GM12878 (cell line): ENCODE measurements around the gene BTK. TPM values are rescaled to one million over a fixed set of nuclear protein-coding genes. Genes with fewer than 3 reads are reported as not detected.

Source experiments
- ATAC-seq: fragments of 200-7000 bp; cut with Tn5 transposase; 3 replicates; pipeline ENCODE4 v1.9.1; 2020; ENCODE audit warnings: mild to moderate bottlenecking, moderate library complexity
- BruUV-seq: library from RNA; stranded (reverse); fragments of 400-500 nt; replicated peaks from 2 replicates; lab custom pipeline; 2021; lab: Mats Ljungman, UMichigan
- CTCF ChIA-PET: fragments of 300-600 bp; sonication (Branson Sonifier 250); formaldehyde crosslinking; extraction: SDS; loops from one replicate; lab custom pipeline; 2021; ENCODE audit warnings: inconsistent platforms; lab: Yijun Ruan, JAX
- POLR2A ChIA-PET: fragments of 350-600 bp; formaldehyde crosslinking; extraction: SDS; loops from one replicate; lab custom pipeline; 2021; ENCODE audit warnings: inconsistent platforms; lab: Charles Lee
- RAD21 ChIA-PET: fragments of 300-600 bp; sonication (Branson Sonifier 250); formaldehyde crosslinking; loops from one replicate; lab custom pipeline; 2023; ENCODE audit warnings: antibody characterized with exemption; ENCODE audit not compliant: unreplicated experiment; lab: Charles Lee
- SMC1A ChIA-PET: fragments of 300-600 bp; sonication (Branson Sonifier 250); formaldehyde crosslinking; loops from one replicate; lab custom pipeline; 2023; ENCODE audit not compliant: unreplicated experiment, uncharacterized antibody; lab: Charles Lee
- DNase-seq: peaks from one replicate; pipeline ENCODE4 v3.0.0-alpha.2; 2011; ENCODE audit warnings: low read depth, low spot score
- FAIRE-seq: peaks from 3 replicates; lab custom pipeline; 2011; peaks lifted over from hg19 to GRCh38; lab: Jason Lieb, UNC
- H2AFZ ChIP-seq: 2 replicates; pipeline ENCODE4 v1.6.0; 2011; ENCODE audit warnings: low read depth, low read length, control low read depth; ENCODE audit not compliant: control insufficient read depth
- H3K27ac ChIP-seq: 2 replicates; pipeline ENCODE4 v1.5.1; 2011; ENCODE audit warnings: control low read depth; ENCODE audit not compliant: control insufficient read depth, insufficient read depth
- H3K27me3 ChIP-seq, 2 experiments: replicated peaks in 1 of 2; 2 replicates each; pipeline versions ENCODE4 v1.6.0 to v1.6.1; 2011; ENCODE audit warnings: low read length in 1 of 2; ENCODE audit not compliant: control insufficient read depth in 2 of 2, insufficient read depth in 2 of 2
- H3K36me3 ChIP-seq, 2 experiments: 2 replicates each; pipeline ENCODE4 v1.5.1; 2011; ENCODE audit warnings: low read length in 1 of 2; ENCODE audit not compliant: control insufficient read depth in 2 of 2, insufficient read depth in 2 of 2
- H3K4me1 ChIP-seq: 2 replicates; pipeline ENCODE4 v1.6.1; 2011; ENCODE audit warnings: mild to moderate bottlenecking, low read length, moderate library complexity, mixed read lengths; ENCODE audit not compliant: control insufficient read depth, insufficient read depth
- H3K4me2 ChIP-seq: 2 replicates; pipeline ENCODE4 v1.6.0; 2011; ENCODE audit warnings: control low read depth; ENCODE audit not compliant: control insufficient read depth, insufficient read depth
- H3K4me3 ChIP-seq: fragments of 200-600 bp; sonication (generic); 2 replicates; pipeline ENCODE4 v1.5.1; 2016
- H3K79me2 ChIP-seq: 2 replicates; pipeline ENCODE4 v1.6.0; 2011; ENCODE audit warnings: low read length; ENCODE audit not compliant: control insufficient read depth, insufficient read depth
- H3K9ac ChIP-seq: 2 replicates; pipeline ENCODE4 v1.8.0; 2011; ENCODE audit warnings: low read length, control low read depth, mixed read lengths; ENCODE audit not compliant: control insufficient read depth, insufficient read depth
- H3K9me3 ChIP-seq: replicated peaks from 3 replicates; pipeline ENCODE4 v1.5.1; 2011; ENCODE audit warnings: mild to moderate bottlenecking, low read length; ENCODE audit not compliant: control insufficient read depth, insufficient read depth
- H4K20me1 ChIP-seq: 2 replicates; pipeline ENCODE4 v1.6.0; 2011; ENCODE audit not compliant: control insufficient read depth, insufficient read depth
- BHLHE40 ChIP-seq, 2 experiments: fragments of 450-650 bp in 1 of 2; IDR thresholded peaks; 2 replicates each; pipeline ENCODE4 v1.6.1; 2011 to 2017; ENCODE audit warnings: low read depth in 2 of 2, borderline replicate concordance in 1 of 2, improper control_type of control experiment in 1 of 2, low read length in 1 of 2, mild to moderate bottlenecking in 1 of 2
- PAX8 ChIP-seq: fragments of 450-650 bp; IDR thresholded peaks from 2 replicates; pipeline ENCODE4 v1.6.1; 2017; ENCODE audit warnings: mild to moderate bottlenecking, moderate library complexity
- PBX3 ChIP-seq: IDR thresholded peaks from 2 replicates; pipeline ENCODE4 v1.6.1; 2011; ENCODE audit warnings: mild to moderate bottlenecking, low read depth, low read length, moderate library complexity; ENCODE audit not compliant: insufficient replicate concordance
- RB1 ChIP-seq: fragments of 450-650 bp; formaldehyde crosslinking; IDR thresholded peaks from 2 replicates; pipeline ENCODE4 v1.6.1; 2017; ENCODE audit warnings: mild to moderate bottlenecking, borderline replicate concordance
- RBBP5 ChIP-seq: fragments of 200-600 bp; sonication (generic); conservative IDR thresholded peaks from 2 replicates; pipeline ENCODE4 v1.6.1; 2016
- TAF1 ChIP-seq: IDR thresholded peaks from 2 replicates; pipeline ENCODE4 v1.6.1; 2011; ENCODE audit warnings: mild to moderate bottlenecking, low read depth, low read length, borderline replicate concordance
- WGBS: methylation state at CpG from one replicate; pipeline ENCODE4 v1.1.6; 2016; ENCODE audit warnings: low lambda C conversion rate; ENCODE audit not compliant: insufficient replicate concordance, insufficient coverage; ENCODE audit errors: missing lambda C conversion rate; 5-methylcytosine and 5-hydroxymethylcytosine counted together
- in situ Hi-C: fragments of 300-500 bp; cut with MboI; formaldehyde crosslinking; loops from 9 replicates; pipeline ENCODE4 v1.14.3; 2018; ENCODE audit warnings: mixed read lengths
- intact Hi-C: fragments of 100-400 bp; cut with micrococcal nuclease; formaldehyde crosslinking; loops from one replicate; pipeline ENCODE4 v1.14.2; 2022; ENCODE audit not compliant: unreplicated experiment
- polyA plus RNA-seq, 11 experiments: library from polyadenylated mRNA; depleted of rRNA in 4 of 11; unstranded in 6 of 11; stranded (reverse) in 5 of 11; fragments of >200 nt; fragmentation: Nextera tagmentation in 4 of 11; fragmentation: Illumina TruSeq in 1 of 11; extraction: Ambion mirVana in 4 of 11; extraction: Trizol in 1 of 11; gene quantifications; 1 replicate in 1 of 11; 2 replicates in 10 of 11; pipeline versions ENCODE4 v1.2.1 to v1.2.3, GENCODE V29; 2011 to 2016; ENCODE audit warnings: inconsistent platforms in 2 of 11, missing spikeins in 2 of 11, low read depth in 1 of 11
- total RNA-seq, 4 experiments: library from RNA; depleted of rRNA in 3 of 4; stranded (reverse); fragments of >200 nt in 3 of 4; fragmentation: Illumina TruSeq in 1 of 4; extraction: Trizol in 1 of 4; gene quantifications; 2 replicates each; pipeline versions ENCODE4 v1.2.1 to v1.2.3, GENCODE V29; 2013 to 2021

The BTK gene
- total and polyA plus RNA-seq, 10 of the 15 experiments (the other 5 are each of a cell fraction or from before 2014, with no cell fraction given), result 24.0 to 154 (median 88.9) TPM

DNA sequence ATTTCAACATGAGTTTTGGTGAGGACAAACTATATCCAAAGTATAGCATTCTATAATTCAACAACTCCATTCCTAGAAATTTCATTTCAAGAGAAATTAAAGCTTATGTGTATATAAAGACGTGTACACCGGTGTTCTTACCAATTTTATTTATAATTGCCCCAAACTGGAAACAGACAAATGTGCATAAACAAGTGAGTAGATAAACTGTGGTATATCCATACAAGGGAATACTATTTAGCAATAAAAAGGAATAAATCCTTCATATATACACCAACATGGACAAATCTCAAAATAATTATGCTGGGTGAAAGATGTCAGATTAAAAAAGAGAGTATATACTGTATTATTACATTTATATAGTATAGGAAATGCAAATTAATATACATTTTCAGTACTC, 42.0 kb upstream of the BTK start:
- H3K4me1 ChIP-seq, result no peaks in the 10 kb centered on the region; the same call in 1 of the 2 replicates
- H3K9ac ChIP-seq, result no peak overlapping the region
- ChIA-PET RAD21 (no interaction called here), SMC1A (interaction anchor here (0.9 to 1.8 kb wide), 2 partner anchors 8 to 11 kb away, joined by 4 read pairs; no protein-coding TSS in a partner anchor), CTCF (interaction anchor here (1.2 to 1.3 kb wide), 2 partner anchors 10 to 12 kb away, joined by 4 read pairs; no protein-coding TSS in a partner anchor), POLR2A (no interaction called here)
- intact Hi-C loops, result no loop called here
- 22% methylated on average over 2 of the region's 2 CpGs for WGBS
- TF ChIP-seq BHLHE40 (IDR thresholded peaks at IDR 0.05; ENCODE audit: borderline replicate concordance in 1 of 2, low read depth in 2 of 2, low read length in 1 of 2), result no peak
- no peak for TF ChIP-seq TAF1
- no peak for TF ChIP-seq PAX8
- no peak for TF ChIP-seq PBX3
- TF ChIP-seq RBBP5, result no peak
- no peak for TF ChIP-seq RB1
- H3K27me3 ChIP-seq, result no peaks in the 10 kb centered on the region
- BruUV-seq, result no TSS peak
- in situ Hi-C loops, result no loop called here
- no peak for ATAC-seq
- no peaks in the 10 kb centered on the region for H3K9me3 ChIP-seq
- H3K79me2 ChIP-seq, result no peaks in the 10 kb centered on the region
- no peak overlapping the region for H3K4me2 ChIP-seq
- no peak for DNase-seq
- no peak overlapping the region for H3K4me3 ChIP-seq
- no peak overlapping the region for H2AFZ ChIP-seq
- no peaks in the 10 kb centered on the region for H4K20me1 ChIP-seq
- H3K36me3 ChIP-seq, result no peaks in the 10 kb centered on the region
- no peak for FAIRE-seq
- H3K27ac ChIP-seq, result no peak overlapping the region
